Testis (tissue), 2 donors: ENCODE data around the gene VAV2.

ENCODE experiments used
- POLR2A ChIP-seq: fragments of 450-650 bp; IDR thresholded peaks from one replicate; pipeline ENCODE4 v1.6.1; 2017; ENCODE audit warnings: antibody characterized with exemption, mild to moderate bottlenecking, moderate library complexity
- TF ChIP-seq, protein P1 (sequence below), 3 experiments: fragments of 450-650 bp in 2 of 3; fragments of 200-600 bp in 1 of 3; sonication (generic) in 1 of 3; IDR thresholded peaks; one replicate each; pipeline ENCODE4 v1.5.1; 2016 to 2019; ENCODE audit warnings: antibody characterized with exemption in 3 of 3, mild to moderate bottlenecking in 2 of 3, moderate library complexity in 1 of 3

DNA sequence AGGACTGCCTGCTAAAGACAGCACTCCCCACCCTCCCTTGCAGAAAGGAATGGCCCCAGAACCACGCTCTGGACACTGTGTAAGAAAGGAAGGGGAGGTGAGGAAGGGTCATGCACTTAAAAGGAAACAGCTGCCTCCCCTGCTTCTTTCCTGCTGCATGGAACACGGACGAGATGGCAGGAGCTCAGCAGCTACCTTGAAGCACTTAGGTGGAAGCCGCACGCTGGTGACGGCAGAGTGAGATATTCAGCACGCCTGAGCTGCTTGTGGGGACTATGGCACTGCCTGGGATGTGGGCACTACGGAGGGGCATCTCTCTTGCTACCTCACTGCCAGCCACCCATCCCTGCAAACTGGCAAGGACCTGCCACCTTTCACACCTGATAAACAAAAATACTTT, 101.5 kb downstream of the VAV2 start:
- no peak for TF ChIP-seq POLR2A
- TF ChIP-seq, protein P1, sequence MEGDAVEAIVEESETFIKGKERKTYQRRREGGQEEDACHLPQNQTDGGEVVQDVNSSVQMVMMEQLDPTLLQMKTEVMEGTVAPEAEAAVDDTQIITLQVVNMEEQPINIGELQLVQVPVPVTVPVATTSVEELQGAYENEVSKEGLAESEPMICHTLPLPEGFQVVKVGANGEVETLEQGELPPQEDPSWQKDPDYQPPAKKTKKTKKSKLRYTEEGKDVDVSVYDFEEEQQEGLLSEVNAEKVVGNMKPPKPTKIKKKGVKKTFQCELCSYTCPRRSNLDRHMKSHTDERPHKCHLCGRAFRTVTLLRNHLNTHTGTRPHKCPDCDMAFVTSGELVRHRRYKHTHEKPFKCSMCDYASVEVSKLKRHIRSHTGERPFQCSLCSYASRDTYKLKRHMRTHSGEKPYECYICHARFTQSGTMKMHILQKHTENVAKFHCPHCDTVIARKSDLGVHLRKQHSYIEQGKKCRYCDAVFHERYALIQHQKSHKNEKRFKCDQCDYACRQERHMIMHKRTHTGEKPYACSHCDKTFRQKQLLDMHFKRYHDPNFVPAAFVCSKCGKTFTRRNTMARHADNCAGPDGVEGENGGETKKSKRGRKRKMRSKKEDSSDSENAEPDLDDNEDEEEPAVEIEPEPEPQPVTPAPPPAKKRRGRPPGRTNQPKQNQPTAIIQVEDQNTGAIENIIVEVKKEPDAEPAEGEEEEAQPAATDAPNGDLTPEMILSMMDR (IDR thresholded peaks at IDR 0.05), result no peak
